ENCODE data around the gene GABBR2.

The GABBR2 gene

DNA sequence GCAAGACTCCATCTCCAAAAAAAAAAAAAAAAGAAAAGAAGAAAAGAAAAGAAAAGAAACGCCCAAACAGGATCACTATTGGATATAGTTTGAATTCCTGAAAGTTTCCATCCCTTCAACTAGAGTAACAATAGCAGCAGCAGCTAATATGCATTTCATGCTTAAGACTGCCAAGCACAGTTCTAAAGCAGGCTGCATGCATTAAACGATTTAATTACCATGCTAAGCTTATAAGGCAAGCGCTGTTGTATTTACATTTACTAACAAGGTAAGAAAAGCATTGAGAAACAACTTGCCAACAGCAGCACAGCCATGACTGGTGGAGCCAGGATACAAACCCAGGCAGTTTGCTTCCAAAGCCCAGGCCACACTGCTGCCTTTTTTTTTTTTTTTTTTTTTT, 466.3 kb downstream of the GABBR2 start:
- no peak for DNase-seq

GRCh38 chr9:98241357-98242300, 467.1 kb downstream of the GABBR2 start:
- peak; percentile 55 to 60 for DNase-seq

GRCh38 chr9:98240475-98240874, 468.3 kb downstream of the GABBR2 start:
- DNase-seq, result peak; percentile 87 to 93

All from inflammatory macrophage (primary cell).